CD8-positive, alpha-beta memory T cell (primary cell): ENCODE measurements around the gene AMH. TPM values are rescaled to one million over a fixed set of nuclear protein-coding genes. Genes with fewer than 3 reads are reported as not detected.
A peak's percentile ranks its signal among the peaks of the same experiment; 100 is the strongest.

Experiments
- CTCF ChIA-PET: fragments of 350-600 bp; sonication (Branson Sonifier 250); formaldehyde crosslinking; loops from one replicate; lab custom pipeline; 2021; ENCODE audit warnings: antibody characterized with exemption; lab: Charles Lee
- POLR2A ChIA-PET: fragments of 350-600 bp; sonication (Branson Sonifier 250); formaldehyde crosslinking; loops from one replicate; lab custom pipeline; 2021; ENCODE audit warnings: antibody characterized with exemption; lab: Charles Lee
- DNase-seq, 5 donors: peaks; one replicate each; pipeline versions ENCODE4 v3.0.0 to v3.0.0-alpha.2; 2020 to 2022; ENCODE audit warnings: mixed read lengths in 1 of 5
- H3K27ac ChIP-seq: one replicate; pipeline ENCODE4 v1.7.0; 2013; ENCODE audit warnings: low read depth, mild to moderate bottlenecking, low read length, moderate library complexity
- H3K27me3 ChIP-seq: 2 replicates; pipeline ENCODE4 v1.7.0; 2013; ENCODE audit warnings: low read length, mild to moderate bottlenecking; ENCODE audit not compliant: insufficient read depth, poor library complexity, severe bottlenecking
- H3K36me3 ChIP-seq: 2 replicates; pipeline ENCODE4 v1.7.0; 2013; ENCODE audit warnings: mild to moderate bottlenecking, low read length, moderate library complexity; ENCODE audit not compliant: insufficient read depth
- H3K4me1 ChIP-seq: 2 replicates; pipeline ENCODE4 v1.7.0; 2013; ENCODE audit warnings: mild to moderate bottlenecking, low read length, moderate library complexity; ENCODE audit not compliant: insufficient read depth
- H3K4me3 ChIP-seq: 2 replicates; pipeline ENCODE4 v1.7.0; 2013; ENCODE audit warnings: mild to moderate bottlenecking, low read length
- H3K9me3 ChIP-seq: 2 replicates; pipeline ENCODE4 v1.7.0; 2013; ENCODE audit warnings: mild to moderate bottlenecking, low read length
- H3K27ac Mint-ChIP-seq, 8 donors: one replicate each; pipeline ENCODE4 v1.8.0; 2020 to 2021; ENCODE audit warnings: mixed read lengths in 8 of 8, mild to moderate bottlenecking in 6 of 8, inconsistent platforms in 3 of 8, moderate library complexity in 3 of 8
- H3K27me3 Mint-ChIP-seq, 2 donors: one replicate each; pipeline ENCODE4 v1.8.0; 2020 to 2021; ENCODE audit warnings: mixed read lengths in 2 of 2, mild to moderate bottlenecking in 1 of 2, moderate library complexity in 1 of 2
- H3K36me3 Mint-ChIP-seq, 3 donors: one replicate each; pipeline ENCODE4 v1.8.0; 2020 to 2021; ENCODE audit warnings: mixed read lengths in 3 of 3, inconsistent platforms in 1 of 3, mild to moderate bottlenecking in 1 of 3
- H3K4me1 Mint-ChIP-seq, 3 donors: one replicate each; pipeline ENCODE4 v1.8.0; 2020 to 2021; ENCODE audit warnings: mixed read lengths in 3 of 3, inconsistent platforms in 1 of 3, mild to moderate bottlenecking in 1 of 3
- H3K4me3 Mint-ChIP-seq, 7 donors: one replicate each; pipeline ENCODE4 v1.8.0; 2020 to 2021; ENCODE audit warnings: mixed read lengths in 7 of 7, mild to moderate bottlenecking in 6 of 7, moderate library complexity in 4 of 7, inconsistent platforms in 2 of 7
- H3K9me3 Mint-ChIP-seq, 5 donors: one replicate each; pipeline ENCODE4 v1.8.0; 2020 to 2022; ENCODE audit warnings: mixed read lengths in 5 of 5, mild to moderate bottlenecking in 3 of 5, moderate library complexity in 2 of 5, inconsistent platforms in 1 of 5
- polyA plus RNA-seq: library from polyadenylated mRNA; unstranded; fragments of 300-500 nt; fragmentation: Illumina TruSeq; gene quantifications from one replicate; pipeline ENCODE4 v1.2.3, GENCODE V29; 2021
- total RNA-seq, 2 experiments: library from RNA; stranded (reverse); gene quantifications; one replicate each; pipeline ENCODE4 v1.2.3, GENCODE V29; 2021

AMH gene
- total and polyA plus RNA-seq, 3 experiments from 2014 or later: 5.9 to 7.4 TPM; not detected in 1

DNA sequence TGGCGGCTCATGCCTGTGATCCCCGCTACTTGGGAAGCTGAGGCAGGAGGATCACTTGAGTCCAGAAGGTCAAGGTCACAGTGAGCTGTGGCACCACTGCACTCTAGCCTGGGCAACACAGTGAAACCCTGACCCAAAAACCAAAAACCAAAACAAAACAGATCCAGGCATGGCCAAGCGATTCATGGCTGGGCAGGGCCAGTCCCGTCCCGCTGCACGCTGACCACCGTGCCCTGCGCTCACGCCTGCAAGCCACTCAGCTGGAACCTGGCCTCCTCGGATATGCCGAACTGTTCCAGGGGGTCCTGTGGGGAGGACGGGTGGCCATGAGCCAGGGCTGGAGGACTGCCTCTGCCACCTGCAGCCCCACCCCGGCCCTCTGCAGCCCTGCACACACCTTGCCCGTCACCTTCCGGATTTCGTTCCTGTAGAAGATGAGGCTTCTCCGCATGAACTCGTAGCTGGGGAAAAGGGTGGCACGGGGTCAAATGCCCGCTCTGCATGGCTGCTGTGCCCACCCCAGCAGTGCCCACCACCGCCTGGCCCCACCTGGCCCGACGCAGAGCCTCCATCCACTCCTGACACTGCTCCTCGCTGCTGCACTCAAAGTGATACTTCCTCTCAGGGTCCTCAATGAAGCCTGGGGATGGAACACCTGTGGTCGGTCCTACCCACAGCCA is 15.4 kb upstream of the AMH start:
- H3K36me3 Mint-ChIP-seq: peaks cover 0 to 71% (median 4%) of the 10 kb centered on the region in 3 donors
- Histone ChIP-seq H3K4me3 (no peak overlapping the region), H3K9me3 (no peaks in the 10 kb centered on the region), H3K36me3 (peaks cover 6% of the 10 kb centered on the region), H3K4me1 (peaks cover 33% of the 10 kb centered on the region), H3K27ac (no peak overlapping the region), H3K27me3 (no peaks in the 10 kb centered on the region)
- no peak for DNase-seq
- no peaks in the 10 kb centered on the region for H3K9me3 Mint-ChIP-seq
- H3K27me3 Mint-ChIP-seq: peaks cover 0 to 5% of the 10 kb centered on the region in 2 donors
- POLR2A ChIA-PET: interaction anchor here (0.5 kb wide), 1 partner anchor 1457 kb away, joined by 3 read pairs; no protein-coding TSS in a partner anchor
- H3K4me3 Mint-ChIP-seq: peak overlapping the region in 6 of 7 donors; percentile 44 to 98 (median 92)
- peak overlapping the region in 5 of 8 donors; percentile 39 to 91 (median 75) for H3K27ac Mint-ChIP-seq
- CTCF ChIA-PET: interaction anchor here (0.9 to 3.3 kb wide), 3 partner anchors 25 to 41 kb away, joined by 3 to 20 read pairs (median 4); no protein-coding TSS in a partner anchor
- H3K4me1 Mint-ChIP-seq: peaks cover 32 to 50% (median 36%) of the 10 kb centered on the region in 3 donors

DNA sequence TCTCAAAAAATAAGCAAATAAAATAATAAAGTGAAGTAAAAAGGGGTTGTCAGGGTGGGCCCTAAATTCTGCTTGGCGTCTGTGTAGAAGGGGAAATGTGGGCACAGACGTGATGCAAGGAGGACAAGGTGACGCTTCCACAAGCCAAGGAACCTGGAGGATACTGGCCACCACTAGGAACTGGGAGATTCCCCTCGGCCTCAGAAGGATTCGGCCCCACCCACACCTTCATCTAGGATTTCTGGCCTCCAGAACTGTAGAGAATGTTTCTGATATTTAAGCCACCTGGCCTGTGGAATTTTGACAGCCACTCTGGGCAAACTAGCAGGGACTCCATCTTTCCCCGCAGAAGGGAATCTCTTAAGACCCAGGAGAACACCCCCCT is 14.1 kb upstream of the AMH start:
- Histone ChIP-seq H3K27me3 (no peaks in the 10 kb centered on the region), H3K36me3 (peaks cover 6% of the 10 kb centered on the region), H3K4me3 (peak overlapping the region; percentile 88), H3K4me1 (peaks cover 45% of the 10 kb centered on the region), H3K9me3 (no peaks in the 10 kb centered on the region), H3K27ac (peak overlapping the region; percentile 98)
- Mint-ChIP-seq H3K27ac (peak overlapping the region; percentile 29 to 91 (median 84)), H3K27me3 (peaks cover 0 to 5% of the 10 kb centered on the region in 2 donors), H3K9me3 (no peaks in the 10 kb centered on the region), H3K4me3 (peak overlapping the region; percentile 88 to 100 (median 96)), H3K4me1 (peaks cover 44 to 62% (median 48%) of the 10 kb centered on the region in 3 donors), H3K36me3 (peaks cover 0 to 68% (median 8%) of the 10 kb centered on the region in 3 donors)
- CTCF ChIA-PET: interaction anchor here (0.7 to 3.3 kb wide), 10 partner anchors 20 to 183 kb away, joined by 3 to 20 read pairs (median 3); no protein-coding TSS in a partner anchor
- POLR2A ChIA-PET: interaction anchor here (1.5 to 1.8 kb wide), 2 partner anchors 35 to 37 kb away, joined by 5 to 12 read pairs; no protein-coding TSS in a partner anchor
- DNase-seq: no peak

DNA sequence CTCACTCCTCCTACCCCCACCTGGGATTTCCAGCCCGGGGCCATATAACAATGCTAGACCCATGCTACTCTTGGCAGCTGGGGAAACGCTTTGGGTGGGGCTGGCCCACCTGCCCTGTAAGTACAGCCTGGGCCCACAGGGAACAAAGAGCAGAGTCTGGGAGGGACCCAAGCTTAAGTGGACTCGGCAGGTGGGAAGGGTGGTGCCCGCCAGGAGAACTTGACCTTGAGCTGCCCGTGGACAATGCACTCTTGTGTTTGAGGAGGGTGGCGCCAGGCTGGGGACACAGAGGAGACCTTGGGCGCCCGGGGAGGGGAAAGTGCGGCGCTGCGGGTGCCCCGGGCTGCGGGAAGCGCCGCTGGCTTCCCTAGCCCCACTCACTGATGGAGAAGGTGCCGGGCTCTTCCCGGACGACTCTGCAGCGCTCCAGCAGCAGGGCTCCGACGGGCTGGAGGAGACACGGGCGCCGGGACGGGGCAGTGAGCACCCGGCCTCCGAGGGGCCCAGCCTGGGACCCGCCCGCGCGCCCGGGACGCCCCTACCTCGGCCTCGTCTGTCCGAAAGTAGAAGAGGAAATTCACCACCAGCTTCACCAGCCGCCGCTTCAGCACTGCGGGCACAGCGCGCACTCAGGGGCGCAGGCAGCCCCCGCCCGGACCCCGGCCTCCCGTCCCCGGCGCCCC is 13.6 kb upstream of the AMH start:
- H3K27me3 Mint-ChIP-seq: peaks cover 0 to 5% of the 10 kb centered on the region in 2 donors
- Histone ChIP-seq H3K9me3 (no peaks in the 10 kb centered on the region), H3K36me3 (peaks cover 6% of the 10 kb centered on the region), H3K27ac (peak overlapping the region; percentile 98), H3K27me3 (no peaks in the 10 kb centered on the region), H3K4me3 (peak overlapping the region; percentile 88), H3K4me1 (peaks cover 50% of the 10 kb centered on the region)
- H3K27ac Mint-ChIP-seq: peak overlapping the region; percentile 29 to 91 (median 87)
- H3K36me3 Mint-ChIP-seq: peaks cover 0 to 67% (median 8%) of the 10 kb centered on the region in 3 donors
- H3K4me1 Mint-ChIP-seq: peaks cover 49 to 68% (median 54%) of the 10 kb centered on the region in 3 donors
- ChIA-PET CTCF (interaction anchor here (0.8 to 3.3 kb wide), 14 partner anchors 17 to 184 kb away, joined by 3 to 20 read pairs (median 3); no protein-coding TSS in a partner anchor), POLR2A (interaction anchor here (0.5 to 1.8 kb wide), 10 partner anchors 35 to 729 kb away, joined by 3 to 12 read pairs (median 4); partner anchors contain the start of gene AP3D1)
- DNase-seq: peak in 1 of 5 donors; percentile 18
- H3K4me3 Mint-ChIP-seq: peak overlapping the region; percentile 88 to 100 (median 96)
- H3K9me3 Mint-ChIP-seq: no peaks in the 10 kb centered on the region

DNA sequence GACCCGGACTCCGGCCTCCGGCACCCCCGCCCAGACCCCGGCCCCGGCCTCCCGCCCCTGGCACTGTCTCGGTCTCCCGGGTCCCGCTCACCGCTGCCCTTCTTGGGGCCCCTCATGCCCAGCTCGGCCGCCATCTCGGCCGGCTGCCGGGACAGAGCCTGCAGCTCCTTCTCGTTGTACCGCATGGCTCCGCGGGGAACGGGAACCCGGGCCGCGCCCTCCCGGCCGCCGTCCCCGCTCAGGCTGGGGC is 13.1 kb upstream of the AMH start:
- Histone ChIP-seq H3K4me1 (peaks cover 55% of the 10 kb centered on the region), H3K36me3 (peaks cover 6% of the 10 kb centered on the region), H3K9me3 (no peaks in the 10 kb centered on the region), H3K27me3 (no peaks in the 10 kb centered on the region), H3K27ac (peak overlapping the region; percentile 98), H3K4me3 (peak overlapping the region; percentile 88)
- Mint-ChIP-seq H3K9me3 (no peaks in the 10 kb centered on the region), H3K4me1 (peaks cover 53 to 72% (median 58%) of the 10 kb centered on the region in 3 donors), H3K27ac (peak overlapping the region in 7 of 8 donors; percentile 92 to 99 (median 99)), H3K4me3 (peak overlapping the region; percentile 89 to 100 (median 98)), H3K36me3 (peaks cover 0 to 69% (median 8%) of the 10 kb centered on the region in 3 donors), H3K27me3 (peaks cover 0 to 5% of the 10 kb centered on the region in 2 donors)
- POLR2A ChIA-PET: interaction anchor here (0.5 to 1.8 kb wide), 9 partner anchors 34 to 729 kb away, joined by 3 to 12 read pairs (median 4); partner anchors contain the start of gene AP3D1
- DNase-seq: no peak
- CTCF ChIA-PET: interaction anchor here (0.8 to 3.3 kb wide), 14 partner anchors 17 to 184 kb away, joined by 3 to 20 read pairs (median 3); no protein-coding TSS in a partner anchor

DNA sequence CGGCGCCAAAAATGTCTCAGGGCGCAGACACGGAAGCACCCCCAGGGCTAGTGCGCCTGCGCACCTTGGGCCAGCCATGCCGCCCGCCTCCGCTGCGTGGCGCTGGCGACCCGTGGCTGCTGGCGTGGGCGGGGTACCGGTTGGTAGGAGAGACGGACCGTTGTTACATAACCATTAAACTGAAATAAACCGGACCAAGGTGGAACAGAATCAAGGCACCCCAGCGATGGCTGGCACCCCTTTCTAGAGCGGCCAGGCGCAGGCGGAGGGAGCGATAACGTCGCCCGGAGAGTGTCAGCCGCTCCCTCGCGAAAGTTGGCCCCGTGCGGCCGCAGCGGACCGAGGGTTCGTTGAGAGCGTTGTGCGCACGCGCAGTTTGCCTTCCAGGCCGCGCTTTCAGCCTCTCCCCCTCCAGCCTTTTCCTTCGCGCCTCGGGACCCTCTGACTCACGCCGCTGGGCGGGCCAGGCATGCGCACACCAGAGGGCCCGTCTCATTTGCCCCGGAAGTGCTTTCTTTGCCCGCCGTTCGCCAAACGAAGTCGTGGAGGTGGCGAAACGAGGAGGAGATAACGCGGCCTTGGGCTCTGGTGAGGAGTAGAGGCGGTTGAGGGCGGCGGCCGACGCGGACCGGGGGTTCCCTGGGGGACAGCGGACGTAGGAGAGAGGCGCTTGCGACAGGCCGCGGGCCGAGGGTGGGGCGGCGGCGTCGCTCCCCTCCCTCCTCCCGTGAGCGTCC is 12.6 kb upstream of the AMH start, which contains the start of the genes PLEKHJ1 and SF3A2:
Gene PLEKHJ1 (minus strand): TSS at position 16 of the 737 bp plus-strand sequence. CDS start 81 bp downstream, outside the sequence.
Gene SF3A2 (plus strand): TSS at position 511 of the 737 bp plus-strand sequence. CDS start 6,595 bp downstream, outside the sequence.
- peaks cover 0 to 5% of the 10 kb centered on the region in 2 donors for H3K27me3 Mint-ChIP-seq
- Histone ChIP-seq H3K9me3 (no peaks in the 10 kb centered on the region), H3K27ac (peak within 1 kb of the TSS; percentile 98), H3K36me3 (peaks cover 6% of the 10 kb centered on the region), H3K4me1 (peaks cover 60% of the 10 kb centered on the region), H3K27me3 (no peaks in the 10 kb centered on the region), H3K4me3 (peak within 1 kb of the TSS; percentile 88)
- peak within 1 kb of the TSS; percentile 89 to 100 (median 98) for H3K4me3 Mint-ChIP-seq
- peak within 1 kb of the TSS; percentile 92 to 99 (median 98) for H3K27ac Mint-ChIP-seq
- peaks cover 0 to 68% (median 8%) of the 10 kb centered on the region in 3 donors for H3K36me3 Mint-ChIP-seq
- no peaks in the 10 kb centered on the region for H3K9me3 Mint-ChIP-seq
- POLR2A ChIA-PET: interaction anchor here (0.6 to 5.5 kb wide), 9 partner anchors 16 to 230 kb away, joined by 3 to 69 read pairs (median 5); partner anchors contain the start of genes AMH, AP3D1 and JSRP1
- peak; percentile 96 to 100 (median 99) for DNase-seq
- CTCF ChIA-PET: interaction anchor here (0.8 to 5.9 kb wide), 13 partner anchors 14 to 158 kb away, joined by 3 to 70 read pairs (median 4); no protein-coding TSS in a partner anchor
- H3K4me1 Mint-ChIP-seq: peaks cover 58 to 77% (median 63%) of the 10 kb centered on the region in 3 donors

DNA sequence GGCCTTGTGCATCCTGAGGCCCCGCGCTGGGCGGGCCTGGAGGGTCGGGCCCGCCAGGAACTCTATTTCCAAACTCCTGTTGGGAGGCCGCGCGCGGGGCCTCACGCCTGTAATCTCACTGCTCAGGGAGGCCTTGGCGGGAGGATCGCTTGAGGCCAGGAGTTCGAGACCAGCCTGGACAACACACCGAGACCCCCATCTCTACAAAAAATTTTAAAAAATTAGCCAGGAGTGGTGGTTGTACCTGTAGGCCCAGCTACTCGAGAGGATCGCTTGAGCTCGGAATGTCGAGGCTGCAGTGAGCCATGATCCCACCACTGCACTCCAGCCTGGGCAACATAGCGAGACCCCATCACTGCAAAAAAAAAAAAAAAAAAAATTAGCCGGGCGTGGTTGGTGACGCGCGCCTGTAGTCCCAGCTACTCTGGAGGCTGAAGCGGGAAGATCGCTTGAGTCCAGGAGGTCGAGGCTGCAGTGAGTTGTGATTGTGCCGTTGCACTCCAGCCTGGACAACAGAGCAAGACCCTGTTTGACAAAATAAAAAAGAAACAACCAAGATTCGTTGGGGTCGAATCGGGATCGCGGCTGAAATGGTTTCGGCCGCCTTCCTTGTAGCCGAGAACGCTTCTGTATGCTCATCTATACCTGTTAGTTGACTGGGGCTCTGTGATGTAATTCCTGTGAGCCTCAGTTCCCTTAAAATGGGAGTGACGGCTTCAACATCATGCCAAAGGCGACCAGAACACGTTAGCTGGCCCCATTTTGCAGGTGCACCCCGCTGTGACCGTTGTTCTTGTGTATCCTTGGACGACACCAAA is 11.9 kb upstream of the AMH start:
- Histone ChIP-seq H3K27ac (peak overlapping the region; percentile 98), H3K27me3 (no peaks in the 10 kb centered on the region), H3K9me3 (no peaks in the 10 kb centered on the region), H3K36me3 (peaks cover 6% of the 10 kb centered on the region), H3K4me3 (peak overlapping the region; percentile 88), H3K4me1 (peaks cover 68% of the 10 kb centered on the region)
- Mint-ChIP-seq H3K4me3 (peak overlapping the region; percentile 89 to 100 (median 98)), H3K9me3 (no peaks in the 10 kb centered on the region), H3K27me3 (peaks cover 0 to 5% of the 10 kb centered on the region in 2 donors), H3K4me1 (peaks cover 63 to 85% (median 68%) of the 10 kb centered on the region in 3 donors), H3K36me3 (peaks cover 0 to 66% (median 8%) of the 10 kb centered on the region in 3 donors), H3K27ac (peak overlapping the region; percentile 92 to 99 (median 96))
- ChIA-PET POLR2A (interaction anchor here (1.1 to 5.5 kb wide), 4 partner anchors 15 to 43 kb away, joined by 3 to 69 read pairs (median 56); partner anchors contain the start of genes AMH and JSRP1), CTCF (interaction anchor here (1.1 to 5.9 kb wide), 6 partner anchors 13 to 79 kb away, joined by 4 to 70 read pairs (median 4); no protein-coding TSS in a partner anchor)
- no peak for DNase-seq
